ENCODE data around the gene GRIK4. TPM values are rescaled to one million over a fixed set of nuclear protein-coding genes. Genes with fewer than 3 reads are reported as not detected.

The GRIK4 gene
- total and polyA plus RNA-seq, 2 experiments from 2014 or later = not detected

- in situ Hi-C loops (cut with MboI) = loop anchor here (25.0 kb wide), 1 partner anchor 596 kb away; the partner anchor contains the start of gene TECTA
- Histone ChIP-seq H3K27ac (no peak overlapping the region), H4K20me1 (ENCODE audit: insufficient read depth) (no peaks in the 10 kb centered on the region), H3K4me1 (ENCODE audit: insufficient read depth) (no peaks in the 10 kb centered on the region), H3K9me3 (ENCODE audit: low read depth) (no peaks in the 10 kb centered on the region), H2AFZ (no peak overlapping the region), H3K4me2 (ENCODE audit: unreplicated experiment) (no peak overlapping the region), H3K79me2 (ENCODE audit: insufficient read depth) (no peaks in the 10 kb centered on the region), H3K9me2 (ENCODE audit: insufficient read depth) (no peaks in the 10 kb centered on the region), H3K9ac (no peak overlapping the region), H3F3A (ENCODE audit: insufficient read depth) (no peaks in the 10 kb centered on the region), H3K4me3 (no peak overlapping the region), H3K36me3 (ENCODE audit: low read depth) (no peaks in the 10 kb centered on the region), H3K27me3 (replicated peaks; ENCODE audit: insufficient read depth) (peaks cover 11% of the 10 kb centered on the region)
- no peak for TF ChIP-seq EZH2 (IDR thresholded peaks at IDR 0.05; ENCODE audit: insufficient read depth, poor library complexity, severe bottlenecking)
- 22 to 25% methylated on average over 36 to 39 of the region's 39 CpGs for WGBS, 2 experiments (ENCODE audit: low coverage in 1 of 2, low lambda C conversion rate in 2 of 2, missing lambda C conversion rate in 2 of 2)
- peak; percentile 40 for DNase-seq
These were observed 5.2 kb downstream of the GRIK4 start for GRCh38 chr11:120516461-120517389.

DNA sequence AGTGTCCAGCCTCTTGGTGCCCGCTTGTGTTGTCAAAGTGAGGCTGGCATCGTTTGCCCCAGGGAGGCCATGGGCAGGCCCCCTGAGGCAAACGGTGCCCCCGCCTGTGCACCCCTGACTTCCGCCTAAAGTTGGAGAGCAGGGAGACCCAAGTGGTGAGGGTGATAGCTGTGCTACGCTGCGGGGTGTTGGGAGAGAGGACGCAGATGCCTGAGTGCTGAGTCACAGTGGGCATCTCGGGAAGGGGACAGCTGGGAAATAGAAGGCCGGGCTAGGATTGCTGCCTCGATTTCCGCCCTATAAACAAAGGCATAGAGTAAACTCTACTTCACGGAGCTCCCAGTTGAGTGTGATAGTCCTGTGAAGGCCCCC, 5.8 kb downstream of the GRIK4 start:
- H3K4me3 ChIP-seq = no peak overlapping the region
- no peak overlapping the region for H3K27ac ChIP-seq
- no peaks in the 10 kb centered on the region for H3K9me2 ChIP-seq (ENCODE audit: insufficient read depth)
- no peaks in the 10 kb centered on the region for H3K79me2 ChIP-seq (ENCODE audit: insufficient read depth)
- no peaks in the 10 kb centered on the region for H4K20me1 ChIP-seq (ENCODE audit: insufficient read depth)
- H3K36me3 ChIP-seq (ENCODE audit: low read depth) = no peaks in the 10 kb centered on the region
- H3F3A ChIP-seq (ENCODE audit: insufficient read depth) = no peaks in the 10 kb centered on the region
- no peak overlapping the region for H2AFZ ChIP-seq
- no peak for DNase-seq
- H3K9me3 ChIP-seq (ENCODE audit: low read depth) = no peaks in the 10 kb centered on the region
- 65 to 74% methylated on average over 13 of the region's 13 CpGs for WGBS, 2 experiments (ENCODE audit: low coverage in 1 of 2, low lambda C conversion rate in 2 of 2, missing lambda C conversion rate in 2 of 2)
- H3K4me1 ChIP-seq (ENCODE audit: insufficient read depth) = no peaks in the 10 kb centered on the region
- in situ Hi-C loops (cut with MboI) = loop anchor here (25.0 kb wide), 1 partner anchor 595 kb away; the partner anchor contains the start of gene TECTA
- H3K4me2 ChIP-seq (ENCODE audit: unreplicated experiment) = no peak overlapping the region
- TF ChIP-seq EZH2 (IDR thresholded peaks at IDR 0.05; ENCODE audit: insufficient read depth, poor library complexity, severe bottlenecking) (no peak), EZH2phosphoT487 (IDR thresholded peaks at IDR 0.05; ENCODE audit: insufficient read depth, low read depth) (no peak)
- H3K9ac ChIP-seq = no peak overlapping the region
- peaks cover 11% of the 10 kb centered on the region for H3K27me3 ChIP-seq (replicated peaks; ENCODE audit: insufficient read depth)

GRCh38 chr11:120517801-120518291, 6.3 kb downstream of the GRIK4 start:
- Histone ChIP-seq H3K27ac (no peak overlapping the region), H3K9me2 (ENCODE audit: insufficient read depth) (no peaks in the 10 kb centered on the region), H3K9ac (no peak overlapping the region), H3K9me3 (ENCODE audit: low read depth) (no peaks in the 10 kb centered on the region), H4K20me1 (ENCODE audit: insufficient read depth) (no peaks in the 10 kb centered on the region), H3K4me1 (ENCODE audit: insufficient read depth) (no peaks in the 10 kb centered on the region), H3K4me3 (no peak overlapping the region), H3K79me2 (ENCODE audit: insufficient read depth) (no peaks in the 10 kb centered on the region), H2AFZ (no peak overlapping the region), H3K36me3 (ENCODE audit: low read depth) (no peaks in the 10 kb centered on the region), H3K27me3 (replicated peaks; ENCODE audit: insufficient read depth) (peaks cover 11% of the 10 kb centered on the region), H3K4me2 (ENCODE audit: unreplicated experiment) (no peak overlapping the region), H3F3A (ENCODE audit: insufficient read depth) (no peaks in the 10 kb centered on the region)
- in situ Hi-C loops (cut with MboI) = loop anchor here (25.0 kb wide), 1 partner anchor 594 kb away; the partner anchor contains the start of gene TECTA
- 81 to 85% methylated on average over 7 of the region's 7 CpGs for WGBS, 2 experiments (ENCODE audit: low coverage in 1 of 2, low lambda C conversion rate in 2 of 2, missing lambda C conversion rate in 2 of 2)
- DNase-seq = no peak
- TF ChIP-seq EZH2phosphoT487 (IDR thresholded peaks at IDR 0.05; ENCODE audit: insufficient read depth, low read depth) (no peak), EZH2 (IDR thresholded peaks at IDR 0.05; ENCODE audit: insufficient read depth, poor library complexity, severe bottlenecking) (no peak)

GRCh38 chr11:120518356-120518755, 6.8 kb downstream of the GRIK4 start:
- H3K27ac ChIP-seq = no peak overlapping the region
- in situ Hi-C loops (cut with MboI) = loop anchor here (25.0 kb wide), 1 partner anchor 594 kb away; the partner anchor contains the start of gene TECTA
- no peak overlapping the region for H3K9ac ChIP-seq
- H3K4me1 ChIP-seq (ENCODE audit: insufficient read depth) = no peaks in the 10 kb centered on the region
- no peak for TF ChIP-seq EZH2 (IDR thresholded peaks at IDR 0.05; ENCODE audit: insufficient read depth, poor library complexity, severe bottlenecking)
- no peak for TF ChIP-seq EZH2phosphoT487 (IDR thresholded peaks at IDR 0.05; ENCODE audit: insufficient read depth, low read depth)
- no peaks in the 10 kb centered on the region for H4K20me1 ChIP-seq (ENCODE audit: insufficient read depth)
- WGBS, 2 experiments (ENCODE audit: low coverage in 1 of 2, low lambda C conversion rate in 2 of 2, missing lambda C conversion rate in 2 of 2) = 89 to 93% methylated on average over 7 of the region's 7 CpGs
- no peaks in the 10 kb centered on the region for H3K9me3 ChIP-seq (ENCODE audit: low read depth)
- no peaks in the 10 kb centered on the region for H3K79me2 ChIP-seq (ENCODE audit: insufficient read depth)
- no peaks in the 10 kb centered on the region for H3K9me2 ChIP-seq (ENCODE audit: insufficient read depth)
- no peaks in the 10 kb centered on the region for H3F3A ChIP-seq (ENCODE audit: insufficient read depth)
- no peaks in the 10 kb centered on the region for H3K36me3 ChIP-seq (ENCODE audit: low read depth)
- peaks cover 11% of the 10 kb centered on the region for H3K27me3 ChIP-seq (replicated peaks; ENCODE audit: insufficient read depth)
- no peak overlapping the region for H2AFZ ChIP-seq
- H3K4me3 ChIP-seq = no peak overlapping the region
- no peak overlapping the region for H3K4me2 ChIP-seq (ENCODE audit: unreplicated experiment)
- DNase-seq = no peak
